GM12875 (cell line): ENCODE measurements around the gene TIMM21.

Experiments
- H3K4me3 ChIP-seq: one replicate; pipeline ENCODE4 v1.5.1; 2011; ENCODE audit warnings: low read depth, low read length, control low read depth
- CTCF ChIP-seq: IDR thresholded peaks from 2 replicates; pipeline ENCODE4 v1.5.1; 2011; ENCODE audit warnings: low read depth, mild to moderate bottlenecking, control low read depth, inconsistent platforms, low read length, moderate library complexity, borderline replicate concordance; ENCODE audit not compliant: insufficient read depth

Gene TIMM21

GRCh38 chr18:74197705-74198341 lies 49.5 kb downstream of the TIMM21 start:
- H3K4me3 ChIP-seq, result no peak overlapping the region
- TF ChIP-seq CTCF, result no peak

- TF ChIP-seq CTCF, result no peak
Observed at GRCh38 chr18:74198453-74198852, 50.1 kb downstream of the TIMM21 start.

DNA sequence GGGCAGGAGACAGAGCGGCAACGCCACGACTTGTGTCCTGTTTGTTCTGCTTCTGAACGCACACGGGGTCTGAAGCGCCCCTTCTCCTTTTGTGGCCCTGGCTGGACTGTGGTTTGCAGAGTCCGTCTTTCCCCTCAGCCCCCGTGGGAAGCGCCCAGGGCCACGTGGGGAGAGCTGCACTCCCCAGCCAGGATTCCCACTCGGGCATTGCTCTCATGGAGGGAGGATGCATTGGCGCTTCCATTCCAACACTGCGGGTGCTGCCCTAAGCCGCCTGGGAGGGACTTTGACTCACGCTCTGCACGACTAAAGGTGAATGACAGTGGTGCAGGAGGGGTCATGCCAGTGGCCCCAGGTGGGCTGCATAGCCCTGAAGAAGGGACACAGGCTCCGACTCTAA lies 52.5 kb downstream of the TIMM21 start:
- H3K4me3 ChIP-seq, result no peak overlapping the region
- TF ChIP-seq CTCF, result no peak

More at GRCh38 chr18:74198453-74198852, 50.1 kb downstream of the TIMM21 start:
- H3K4me3 ChIP-seq, result no peak overlapping the region

GRCh38 chr18:74203811-74204210 lies 55.5 kb downstream of the TIMM21 start:
- no peak for TF ChIP-seq CTCF
- no peak overlapping the region for H3K4me3 ChIP-seq

DNA sequence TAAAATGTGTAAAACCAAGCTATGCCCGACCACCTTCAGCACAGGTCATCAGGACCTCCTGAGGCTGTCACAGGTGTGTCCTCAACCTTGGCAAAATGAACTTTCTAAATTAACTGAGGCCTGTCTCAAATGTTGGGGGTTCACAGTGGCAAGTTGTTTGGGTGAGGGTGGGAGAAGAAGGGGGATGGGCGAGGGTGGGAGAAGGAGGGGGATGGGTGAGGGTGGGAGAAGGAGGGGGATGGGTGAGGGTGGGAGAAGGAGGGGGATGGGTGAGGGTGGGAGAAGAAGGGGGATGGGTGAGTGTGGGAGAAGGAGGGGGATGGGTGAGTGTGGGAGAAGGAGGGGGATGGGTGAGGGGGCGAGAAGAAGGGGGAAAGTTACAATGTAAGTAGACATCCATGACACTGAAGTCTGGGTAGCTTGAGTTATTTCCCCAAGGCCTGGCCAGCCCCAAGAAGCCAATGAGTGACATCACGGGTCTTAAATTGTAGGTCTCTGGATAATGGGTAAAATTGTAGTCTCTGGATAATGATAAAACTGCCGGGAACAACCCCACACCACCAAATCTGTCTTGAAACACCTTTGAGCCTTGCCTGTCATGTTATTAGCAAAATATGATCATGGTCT lies 56.3 kb downstream of the TIMM21 start:
- no peak for TF ChIP-seq CTCF
- no peak overlapping the region for H3K4me3 ChIP-seq
